Activated T-cell treated with anti-CD3 and anti-CD28 coated beads, Interleukin-2, amount 50 U/mL, for 4 hours (primary cell): ENCODE data around the gene DCP2. TPM values are rescaled to one million over a fixed set of nuclear protein-coding genes. Genes with fewer than 3 reads are reported as not detected.

ENCODE experiments used
- ATAC-seq, 2 donors: fragments of 200-7000 bp; cut with Tn5 transposase; one replicate each; pipeline ENCODE4 v1.10.0; 2021
- DNase-seq: peaks from one replicate; pipeline ENCODE4 v3.0.0-alpha.2; 2020
- H3K27me3 Mint-ChIP-seq: one replicate; pipeline ENCODE4 v1.8.0; 2021; ENCODE audit warnings: low read depth, mixed read lengths
- H3K36me3 Mint-ChIP-seq: one replicate; pipeline ENCODE4 v1.8.0; 2022; ENCODE audit warnings: mixed read lengths; ENCODE audit not compliant: insufficient read depth
- H3K4me1 Mint-ChIP-seq: one replicate; pipeline ENCODE4 v1.8.0; 2021; ENCODE audit warnings: low read depth, mixed read lengths
- H3K4me3 Mint-ChIP-seq: one replicate; pipeline ENCODE4 v1.8.0; 2021; ENCODE audit warnings: mild to moderate bottlenecking, moderate library complexity, mixed read lengths
- H3K9me3 Mint-ChIP-seq: one replicate; pipeline ENCODE4 v1.8.0; 2021; ENCODE audit warnings: mixed read lengths
- total RNA-seq, 3 donors: library from RNA; stranded (reverse); gene quantifications; one replicate each; pipeline ENCODE4 v1.2.1, GENCODE V29; 2021

The DCP2 gene
- total RNA-seq, 3 donors from 2014 or later: 36.8 to 42.1 (median 41.1) TPM

DNA sequence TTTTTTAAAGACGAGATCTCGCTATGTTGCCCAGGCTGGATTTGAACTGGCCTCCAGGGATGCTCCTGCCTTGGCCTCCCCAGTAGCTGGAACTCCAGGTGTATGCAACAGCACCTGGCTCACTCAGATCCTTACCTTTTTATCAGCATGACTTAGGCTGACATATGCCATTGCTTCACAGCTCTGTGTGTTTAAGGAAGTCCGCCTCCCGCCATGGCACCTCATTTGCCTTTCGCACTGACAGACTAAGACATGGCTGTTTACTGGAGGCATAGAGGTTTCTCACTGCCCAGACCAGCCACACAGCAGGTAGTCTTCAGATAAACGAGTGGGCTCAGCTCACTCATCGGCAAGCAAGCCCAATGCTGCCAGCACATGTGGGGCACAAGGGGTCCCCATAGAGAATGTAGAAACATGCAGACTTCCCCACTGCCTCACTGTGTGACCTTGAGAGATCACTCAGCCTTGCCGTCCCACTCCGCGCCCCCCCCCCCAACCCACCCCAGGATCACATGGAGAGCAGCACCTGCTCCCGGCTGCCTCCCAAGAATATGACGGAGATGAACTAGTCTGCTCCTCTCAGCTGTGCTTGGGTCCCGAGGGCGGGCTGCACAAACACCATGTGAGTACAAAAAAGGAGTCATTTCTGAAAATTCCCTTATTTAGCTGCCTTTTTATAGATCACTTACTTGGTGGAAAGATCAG is 62.8 kb downstream of the DCP2 start:
- no peaks in the 10 kb centered on the region for H3K9me3 Mint-ChIP-seq
- DNase-seq (no peak), ATAC-seq (no peak)
- H3K4me3 Mint-ChIP-seq: no peak overlapping the region
- no peaks in the 10 kb centered on the region for H3K27me3 Mint-ChIP-seq
- H3K4me1 Mint-ChIP-seq: peaks cover 2% of the 10 kb centered on the region
- peaks cover 3% of the 10 kb centered on the region for H3K36me3 Mint-ChIP-seq

GRCh38 chr5:113039934-113040285 is 63.3 kb downstream of the DCP2 start:
- no peak for ATAC-seq

DNA sequence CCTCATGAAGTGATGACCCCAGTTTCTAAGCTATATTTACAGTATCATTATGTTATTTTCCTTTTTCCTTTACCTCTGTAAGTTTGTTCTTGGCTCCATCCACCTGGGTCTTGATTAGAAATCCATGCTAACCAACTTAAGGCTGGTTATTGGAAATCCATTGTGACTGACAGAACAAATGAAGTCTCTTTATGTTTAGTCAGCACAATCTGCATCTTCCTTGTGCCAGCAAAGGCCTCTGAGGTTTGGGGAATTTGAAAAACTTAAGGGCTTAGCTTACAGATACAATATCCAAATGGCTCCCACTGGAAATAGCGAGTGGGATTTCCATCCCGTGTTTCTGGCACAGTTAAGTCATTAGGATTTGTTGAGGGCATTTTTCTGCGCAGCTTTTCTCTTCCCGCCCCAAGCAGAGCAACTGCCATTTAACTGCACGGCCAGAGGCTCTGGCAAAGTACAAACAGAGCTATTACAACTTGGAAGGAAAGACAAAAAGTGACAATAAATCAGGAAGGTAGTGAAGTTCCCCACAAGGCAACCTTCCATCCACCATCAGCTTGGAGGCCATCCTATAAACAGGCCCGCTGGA is 64.2 kb downstream of the DCP2 start:
- no peaks in the 10 kb centered on the region for H3K9me3 Mint-ChIP-seq
- H3K4me1 Mint-ChIP-seq: peaks cover 2% of the 10 kb centered on the region
- no peak for ATAC-seq
- no peak overlapping the region for H3K4me3 Mint-ChIP-seq
- peaks cover 3% of the 10 kb centered on the region for H3K36me3 Mint-ChIP-seq
- DNase-seq: no peak
- H3K27me3 Mint-ChIP-seq: no peaks in the 10 kb centered on the region

More at GRCh38 chr5:113039934-113040285, 63.3 kb downstream of the DCP2 start:
- H3K4me1 Mint-ChIP-seq: peaks cover 2% of the 10 kb centered on the region
- DNase-seq: no peak
- H3K4me3 Mint-ChIP-seq: no peak overlapping the region
- H3K9me3 Mint-ChIP-seq: no peaks in the 10 kb centered on the region
- H3K27me3 Mint-ChIP-seq: no peaks in the 10 kb centered on the region
- peaks cover 3% of the 10 kb centered on the region for H3K36me3 Mint-ChIP-seq

DNA sequence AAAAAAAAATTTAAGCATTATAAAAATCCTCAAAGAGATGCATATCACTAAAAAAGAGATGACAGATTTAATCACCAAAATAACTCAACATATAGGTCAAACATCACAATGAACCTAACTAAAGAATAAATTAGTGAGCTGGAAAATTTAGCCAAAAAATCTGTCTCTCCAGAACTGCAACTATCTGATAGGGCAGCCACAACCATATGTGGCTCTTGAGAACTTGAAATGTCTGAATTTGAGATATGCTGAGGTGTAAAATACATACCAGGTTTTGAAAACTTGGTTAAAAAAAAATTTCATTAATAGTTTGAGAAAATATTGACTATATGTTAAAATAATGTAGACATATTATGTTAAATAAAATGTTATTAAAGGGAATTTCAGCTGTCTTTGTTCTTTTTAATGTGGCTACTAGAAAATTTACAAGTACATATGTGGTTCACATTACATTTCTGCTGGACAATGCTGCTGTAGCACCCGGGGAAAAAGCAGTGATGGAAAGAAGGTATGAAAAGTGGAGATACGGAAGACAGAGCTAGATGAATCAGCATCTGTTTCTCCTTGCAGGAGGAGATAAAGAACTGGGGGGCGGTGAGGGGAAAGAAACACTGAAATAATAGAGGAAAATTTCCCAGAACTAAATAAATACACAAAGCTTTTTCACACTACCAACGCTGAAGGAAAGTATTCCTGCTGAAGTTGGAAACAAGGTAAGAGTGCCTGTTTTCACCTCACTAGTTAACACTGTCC is 66.1 kb downstream of the DCP2 start:
- Mint-ChIP-seq H3K36me3 (peaks cover 3% of the 10 kb centered on the region), H3K27me3 (no peaks in the 10 kb centered on the region), H3K4me3 (no peak overlapping the region), H3K9me3 (no peaks in the 10 kb centered on the region), H3K4me1 (peaks cover 2% of the 10 kb centered on the region)
- DNase-seq (no peak), ATAC-seq (no peak)

DNA sequence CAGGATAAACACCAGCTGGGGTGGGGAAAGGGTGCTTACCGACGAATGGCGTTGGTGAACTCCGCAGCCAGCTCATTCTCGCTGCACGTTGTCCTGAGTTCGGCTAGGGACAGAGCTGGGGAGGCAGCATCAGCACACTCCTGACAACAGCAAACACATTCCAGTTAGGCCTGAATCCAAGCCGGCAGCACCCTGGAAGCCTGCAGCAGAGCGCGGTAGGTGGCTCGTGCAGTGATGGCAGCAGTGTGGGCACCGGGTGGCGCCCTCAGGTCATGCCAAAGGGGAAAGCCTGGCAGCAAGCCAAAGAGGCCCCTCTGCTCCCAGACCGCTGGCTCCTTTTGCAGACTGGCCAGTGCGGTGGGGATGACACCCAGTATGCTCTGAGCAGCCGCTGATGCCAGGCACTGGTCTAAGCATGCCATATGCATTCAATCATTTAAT is 66.9 kb downstream of the DCP2 start:
- Mint-ChIP-seq H3K27me3 (no peaks in the 10 kb centered on the region), H3K9me3 (no peaks in the 10 kb centered on the region), H3K36me3 (peaks cover 1% of the 10 kb centered on the region), H3K4me1 (peaks cover 2% of the 10 kb centered on the region), H3K4me3 (no peak overlapping the region)
- no peak for ATAC-seq
- DNase-seq: peak; percentile 15

- Mint-ChIP-seq H3K4me3 (no peak overlapping the region), H3K27me3 (no peaks in the 10 kb centered on the region), H3K9me3 (no peaks in the 10 kb centered on the region), H3K36me3 (peaks cover 1% of the 10 kb centered on the region), H3K4me1 (peaks cover 2% of the 10 kb centered on the region)
- ATAC-seq: no peak
- DNase-seq: no peak
Observed at GRCh38 chr5:113044776-113045465, 68.3 kb downstream of the DCP2 start.

DNA sequence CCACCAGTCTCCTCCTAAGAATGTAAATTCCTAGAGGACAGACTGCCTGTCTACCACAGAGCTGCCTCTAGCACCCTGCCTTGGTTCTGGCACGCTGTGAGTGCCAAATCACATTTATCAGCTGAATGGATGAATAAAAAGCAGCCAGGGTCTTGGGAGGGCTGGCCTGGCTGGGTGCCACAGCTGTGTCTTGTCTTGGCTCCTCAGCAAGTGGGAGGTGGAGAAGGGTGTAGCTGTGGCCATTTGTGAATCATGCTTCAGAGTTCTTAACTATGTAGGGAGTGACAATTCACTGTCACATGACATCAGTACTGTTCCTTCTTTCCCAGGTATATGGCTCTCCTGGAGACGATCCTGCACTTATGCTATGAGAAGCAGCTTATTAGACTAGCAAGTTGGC is 70.6 kb downstream of the DCP2 start:
- Mint-ChIP-seq H3K27me3 (no peaks in the 10 kb centered on the region), H3K9me3 (no peaks in the 10 kb centered on the region), H3K4me1 (peaks cover 4% of the 10 kb centered on the region), H3K4me3 (no peak overlapping the region), H3K36me3 (peaks cover 1% of the 10 kb centered on the region)
- DNase-seq (no peak), ATAC-seq (no peak)

DNA sequence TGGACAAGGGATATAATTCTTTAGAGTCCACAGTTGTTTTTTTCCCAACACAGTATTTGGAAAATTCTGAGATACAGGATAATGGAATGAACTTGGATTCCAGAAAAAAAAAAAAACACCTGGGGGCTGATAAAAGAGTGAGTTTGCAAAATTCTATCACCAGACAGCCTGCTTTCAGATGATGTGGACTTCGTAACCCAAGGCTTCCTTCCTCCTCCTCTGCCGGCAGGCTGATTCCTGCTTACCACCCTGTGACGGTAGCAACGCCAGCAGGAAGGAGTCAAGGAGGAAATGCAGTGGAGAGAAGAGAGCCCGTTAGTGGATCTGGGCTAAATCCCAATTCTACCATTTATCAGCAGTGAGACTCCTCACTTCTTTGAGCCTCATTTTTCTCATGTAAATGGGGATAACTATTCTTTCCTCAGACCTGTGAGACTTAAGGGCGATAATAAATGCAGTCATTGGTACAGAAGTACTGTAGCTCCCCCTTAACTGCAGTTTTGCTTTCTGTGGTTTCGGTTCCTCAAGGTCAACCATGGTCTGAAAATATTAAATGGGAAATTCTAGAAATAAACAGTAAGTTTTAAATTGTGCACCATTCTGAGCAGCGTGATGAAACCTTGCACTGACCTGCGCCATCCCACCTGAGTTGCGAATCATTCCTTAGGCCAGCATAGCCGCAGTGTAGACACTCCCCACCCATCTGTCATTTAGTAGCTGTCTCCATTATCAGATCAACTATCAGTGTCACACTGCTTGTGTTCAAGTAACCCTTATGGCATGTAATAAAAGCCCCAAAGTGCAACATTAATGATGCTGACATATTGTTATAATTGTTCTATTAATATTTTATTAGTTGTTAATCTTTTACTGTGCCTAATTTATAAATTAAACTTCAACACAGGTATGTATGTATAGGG is 71.4 kb downstream of the DCP2 start:
- no peaks in the 10 kb centered on the region for H3K36me3 Mint-ChIP-seq
- DNase-seq: no peak
- ATAC-seq: no peak
- H3K4me1 Mint-ChIP-seq: peaks cover 4% of the 10 kb centered on the region
- no peaks in the 10 kb centered on the region for H3K27me3 Mint-ChIP-seq
- no peaks in the 10 kb centered on the region for H3K9me3 Mint-ChIP-seq
- no peak overlapping the region for H3K4me3 Mint-ChIP-seq

GRCh38 chr5:113048931-113049330 is 72.3 kb downstream of the DCP2 start:
- Mint-ChIP-seq H3K27me3 (no peaks in the 10 kb centered on the region), H3K4me1 (peaks cover 4% of the 10 kb centered on the region), H3K4me3 (no peak overlapping the region), H3K36me3 (no peaks in the 10 kb centered on the region), H3K9me3 (no peaks in the 10 kb centered on the region)
- ATAC-seq: no peak
- no peak for DNase-seq

- no peaks in the 10 kb centered on the region for H3K9me3 Mint-ChIP-seq
- ATAC-seq (peak; percentile 62 to 83), DNase-seq (no peak)
- no peaks in the 10 kb centered on the region for H3K27me3 Mint-ChIP-seq
- H3K36me3 Mint-ChIP-seq: no peaks in the 10 kb centered on the region
- no peak overlapping the region for H3K4me3 Mint-ChIP-seq
- H3K4me1 Mint-ChIP-seq: peaks cover 4% of the 10 kb centered on the region
Observed at GRCh38 chr5:113050721-113051382, 74.3 kb downstream of the DCP2 start.

DNA sequence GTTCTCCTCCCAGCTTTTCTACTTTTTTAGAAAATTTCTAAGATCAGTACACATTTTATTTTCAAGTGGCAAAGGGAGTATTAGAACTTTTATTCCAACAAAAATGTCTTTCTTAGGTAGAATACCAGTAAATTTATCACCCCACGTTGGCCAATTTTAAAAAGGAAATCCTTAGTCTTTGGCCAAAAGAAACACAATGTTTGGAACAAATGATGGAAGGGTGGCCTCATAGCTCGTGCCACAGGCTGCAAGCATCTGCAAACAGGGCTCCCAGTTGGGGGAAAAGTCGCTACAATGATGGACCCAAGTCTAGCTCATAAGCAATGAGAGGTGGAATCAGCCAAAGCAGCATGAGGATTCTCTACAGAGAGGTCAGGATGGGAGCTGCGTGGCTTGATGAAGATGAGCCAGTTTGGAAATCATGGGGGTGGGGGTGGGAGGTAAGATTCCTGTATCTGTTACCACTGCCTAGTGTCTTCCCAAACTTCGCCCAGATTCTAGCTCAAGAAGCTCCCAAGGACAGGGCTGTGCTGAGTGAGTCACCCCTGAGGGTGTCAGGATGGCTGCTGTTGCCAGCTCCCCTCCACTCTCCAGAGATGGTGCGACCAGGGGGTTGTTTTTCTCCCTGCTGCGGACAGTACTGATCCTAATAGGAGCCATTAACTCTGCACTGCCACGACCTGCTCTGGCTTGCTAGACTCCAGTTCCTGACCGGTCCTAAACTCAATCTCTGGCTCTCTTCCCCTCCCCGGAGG is 75.6 kb downstream of the DCP2 start:
- Mint-ChIP-seq H3K27me3 (no peaks in the 10 kb centered on the region), H3K36me3 (peaks cover 5% of the 10 kb centered on the region), H3K4me3 (no peak overlapping the region), H3K9me3 (no peaks in the 10 kb centered on the region), H3K4me1 (peaks cover 4% of the 10 kb centered on the region)
- ATAC-seq: no peak
- no peak for DNase-seq

DNA sequence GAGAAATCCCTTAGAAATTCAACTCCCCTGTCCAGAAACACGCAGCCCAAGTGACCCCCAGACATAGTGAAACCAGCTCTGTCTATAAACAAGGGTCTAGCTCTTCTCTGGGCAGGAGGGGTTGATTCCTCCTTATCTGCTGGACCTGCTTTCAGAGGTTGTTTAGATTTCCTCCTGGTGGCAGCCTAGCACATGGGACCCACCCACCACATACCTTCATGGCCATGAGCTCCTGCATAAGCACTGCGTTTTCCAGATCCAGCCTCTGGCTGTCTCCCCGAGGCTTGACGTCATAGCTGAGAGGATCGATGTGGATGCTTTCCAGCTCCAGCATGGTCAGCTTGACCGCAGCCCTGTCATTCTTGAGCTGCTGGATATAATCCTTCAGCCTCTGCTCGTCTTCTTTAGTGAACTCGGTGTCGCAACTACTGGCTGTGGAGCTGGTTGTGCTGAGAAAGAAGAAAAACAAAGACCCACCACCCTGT is 77.0 kb downstream of the DCP2 start:
- Mint-ChIP-seq H3K4me1 (peaks cover 4% of the 10 kb centered on the region), H3K4me3 (no peak overlapping the region), H3K36me3 (peaks cover 5% of the 10 kb centered on the region), H3K9me3 (no peaks in the 10 kb centered on the region), H3K27me3 (no peaks in the 10 kb centered on the region)
- DNase-seq: no peak
- no peak for ATAC-seq

GRCh38 chr5:113054899-113055298 is 78.3 kb downstream of the DCP2 start:
- no peak overlapping the region for H3K4me3 Mint-ChIP-seq
- H3K36me3 Mint-ChIP-seq: peaks cover 5% of the 10 kb centered on the region
- H3K4me1 Mint-ChIP-seq: peaks cover 7% of the 10 kb centered on the region
- no peaks in the 10 kb centered on the region for H3K27me3 Mint-ChIP-seq
- ATAC-seq (no peak), DNase-seq (no peak)
- no peaks in the 10 kb centered on the region for H3K9me3 Mint-ChIP-seq
